HG02938 (cell line): Measurements from ENCODE around the gene CFAP73.

ENCODE experiments used
- ATAC-seq: cut with Tn5 transposase; IDR thresholded peaks from one replicate; pipeline ENCODE4 v1.9.1; 2021; ENCODE audit warnings: mild to moderate bottlenecking, moderate library complexity; ENCODE audit not compliant: unreplicated experiment

CFAP73 gene

GRCh38 chr12:113119980-113120669 is 29.4 kb upstream of the CFAP73 start:
- ATAC-seq, result no peak

GRCh38 chr12:113120670-113121370 is 28.7 kb upstream of the CFAP73 start:
- no peak for ATAC-seq

GRCh38 chr12:113127791-113128199 is 21.7 kb upstream of the CFAP73 start:
- no peak for ATAC-seq

- ATAC-seq, result no peak
Observed at GRCh38 chr12:113128802-113129663, 20.5 kb upstream of the CFAP73 start.

GRCh38 chr12:113129664-113130456 is 19.7 kb upstream of the CFAP73 start:
- no peak for ATAC-seq

GRCh38 chr12:113130457-113131135 is 18.9 kb upstream of the CFAP73 start:
- no peak for ATAC-seq

- ATAC-seq, result no peak
Observed at GRCh38 chr12:113131556-113131955, 18.0 kb upstream of the CFAP73 start.

- no peak for ATAC-seq
Observed at GRCh38 chr12:113133036-113133435, 16.5 kb upstream of the CFAP73 start.

GRCh38 chr12:113133666-113134065 is 15.9 kb upstream of the CFAP73 start:
- no peak for ATAC-seq

GRCh38 chr12:113134071-113134470 is 15.5 kb upstream of the CFAP73 start:
- no peak for ATAC-seq

- no peak for ATAC-seq
Observed at GRCh38 chr12:113134521-113134951, 15.0 kb upstream of the CFAP73 start.

- ATAC-seq, result no peak
Observed at GRCh38 chr12:113135178-113136127, 14.1 kb upstream of the CFAP73 start, which contains the start of gene RASAL1. TSS of gene RASAL1 (minus strand) at chr12:113135761. CDS start at chr12:113135462, 299 bp downstream.

GRCh38 chr12:113136128-113136989 is 13.2 kb upstream of the CFAP73 start:
- ATAC-seq, result no peak

- no peak for ATAC-seq
Observed at GRCh38 chr12:113136990-113137511, 12.5 kb upstream of the CFAP73 start.

- ATAC-seq, result no peak
Observed at GRCh38 chr12:113137861-113138783, 11.4 kb upstream of the CFAP73 start.

- ATAC-seq, result no peak
Observed at GRCh38 chr12:113138826-113139225, 10.7 kb upstream of the CFAP73 start.

GRCh38 chr12:113140706-113141105 is 8.8 kb upstream of the CFAP73 start:
- ATAC-seq, result no peak
